ENCODE data around the gene CORO1C. TPM values are rescaled to one million over a fixed set of nuclear protein-coding genes. Genes with fewer than 3 reads are reported as not detected.

The CORO1C gene
- total RNA-seq, 1 donor from 2014 or later: 81.5 TPM

DNA sequence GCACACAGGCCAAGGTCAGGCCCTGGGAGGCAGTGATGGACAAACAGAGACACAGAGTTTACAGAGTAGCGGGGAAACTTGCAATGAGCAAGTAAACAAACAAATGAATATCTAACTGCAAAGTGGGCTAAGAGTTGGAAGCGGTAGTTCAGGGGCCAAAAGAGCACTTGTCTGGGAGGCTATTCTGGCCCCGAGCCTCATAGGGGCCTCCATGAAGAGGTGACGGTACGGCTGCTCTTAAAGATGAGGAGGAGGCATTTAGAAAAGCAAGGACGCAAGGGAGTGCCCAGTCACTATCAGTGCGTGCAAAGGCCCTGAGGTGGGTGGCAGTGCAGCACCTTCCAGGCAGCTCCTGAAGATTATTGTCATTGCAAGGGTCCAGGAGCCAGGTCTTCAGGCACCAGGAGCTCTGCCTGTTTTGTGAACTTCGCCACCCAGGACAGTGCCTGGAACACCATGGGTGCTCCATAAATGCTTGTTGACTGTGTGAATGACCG is 129.1 kb downstream of the CORO1C start:
- no peaks in the 10 kb centered on the region for H3K36me3 Mint-ChIP-seq (ENCODE audit: low read depth)
- H3K4me3 Mint-ChIP-seq (ENCODE audit: low read depth): no peak overlapping the region
- peaks cover 4% of the 10 kb centered on the region for H3K27me3 Mint-ChIP-seq (ENCODE audit: low read depth)
- peaks cover 8% of the 10 kb centered on the region for H3K9me3 Mint-ChIP-seq
- DNase-seq (ENCODE audit: low spot score): no peak
- intact Hi-C loops (cut with micrococcal nuclease): no loop called here
- H3K27ac Mint-ChIP-seq: no peak overlapping the region
- no peaks in the 10 kb centered on the region for H3K4me1 Mint-ChIP-seq (ENCODE audit: low read depth)

DNA sequence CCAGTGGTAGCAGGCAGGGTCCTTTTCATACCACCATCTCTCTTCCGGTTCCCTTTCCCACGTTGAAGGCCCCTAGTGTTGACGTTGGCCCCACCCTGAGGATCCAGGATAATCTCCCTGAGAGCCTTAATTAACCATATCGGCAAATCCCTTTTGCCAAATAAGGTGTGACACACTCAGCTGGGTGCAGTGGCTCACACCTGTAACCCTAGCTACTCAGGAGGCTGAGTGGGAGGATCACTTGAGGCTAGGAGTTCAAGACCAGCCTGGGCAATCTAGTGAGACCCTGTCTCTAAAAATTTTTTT is 130.7 kb downstream of the CORO1C start:
- Mint-ChIP-seq H3K4me3 (ENCODE audit: low read depth) (no peak overlapping the region), H3K9me3 (peaks cover 4% of the 10 kb centered on the region), H3K27me3 (ENCODE audit: low read depth) (peaks cover 4% of the 10 kb centered on the region), H3K36me3 (ENCODE audit: low read depth) (no peaks in the 10 kb centered on the region), H3K4me1 (ENCODE audit: low read depth) (no peaks in the 10 kb centered on the region), H3K27ac (no peak overlapping the region)
- intact Hi-C loops (cut with micrococcal nuclease): no loop called here
- DNase-seq (ENCODE audit: low spot score): no peak

DNA sequence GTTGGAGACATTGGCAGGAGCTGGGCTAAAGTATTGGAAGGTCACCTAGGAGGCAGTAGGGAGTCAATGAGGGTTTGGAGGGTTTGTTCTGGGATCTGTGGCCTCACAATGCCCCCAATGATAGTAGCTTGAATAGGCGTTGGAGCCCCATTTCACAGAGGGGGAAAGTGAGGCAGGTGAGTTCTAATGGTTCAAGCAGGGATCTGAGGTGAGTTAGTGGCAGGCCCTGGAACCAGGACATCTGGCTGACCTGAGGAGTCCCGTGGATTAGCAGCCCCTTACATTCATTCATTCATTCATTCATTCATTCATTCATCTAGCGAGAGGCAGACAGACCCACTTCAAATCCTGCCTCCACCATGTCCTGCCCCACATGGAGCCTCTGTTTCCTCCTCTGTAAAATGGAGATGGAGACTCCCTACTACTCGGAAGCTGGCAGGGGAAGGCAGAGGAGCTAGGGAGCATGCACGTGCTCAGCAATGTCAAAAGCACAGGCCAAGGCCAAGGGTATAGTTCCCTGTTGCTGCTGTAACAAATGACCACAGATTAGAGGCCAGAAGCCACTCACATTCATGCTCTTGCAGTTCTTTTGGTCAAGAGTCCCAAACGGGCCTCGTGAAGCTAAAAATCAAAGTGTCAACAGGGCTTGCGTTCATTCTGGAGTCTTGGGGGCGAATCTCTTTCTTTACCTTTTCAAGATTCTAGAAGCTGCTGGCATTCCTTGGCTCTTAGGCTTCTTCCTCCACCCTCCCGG is 131.2 kb downstream of the CORO1C start:
- H3K4me1 Mint-ChIP-seq (ENCODE audit: low read depth): no peaks in the 10 kb centered on the region
- no peaks in the 10 kb centered on the region for H3K9me3 Mint-ChIP-seq
- no peaks in the 10 kb centered on the region for H3K36me3 Mint-ChIP-seq (ENCODE audit: low read depth)
- H3K4me3 Mint-ChIP-seq (ENCODE audit: low read depth): no peak overlapping the region
- intact Hi-C loops (cut with micrococcal nuclease): no loop called here
- DNase-seq (ENCODE audit: low spot score): no peak
- no peak overlapping the region for H3K27ac Mint-ChIP-seq
- H3K27me3 Mint-ChIP-seq (ENCODE audit: low read depth): peaks cover 4% of the 10 kb centered on the region

DNA sequence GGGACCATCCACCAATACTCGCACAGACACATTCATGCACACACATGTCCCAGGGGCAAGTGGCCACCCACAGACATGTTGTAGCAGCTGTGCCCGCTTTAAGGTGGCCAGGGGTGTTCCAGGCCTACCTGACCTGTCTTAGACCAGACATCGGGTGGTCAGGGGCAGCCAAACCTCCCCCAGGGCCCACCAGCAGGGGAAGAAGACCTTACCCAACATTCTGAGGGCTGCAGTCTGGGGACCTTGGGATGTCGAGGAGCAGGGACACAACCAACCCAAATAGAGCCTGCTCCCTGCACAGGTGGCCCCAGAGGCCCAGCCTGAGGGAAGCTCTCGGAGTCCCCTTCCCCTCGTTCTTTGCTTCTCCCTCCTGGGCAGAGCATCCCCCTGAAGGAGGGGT is 131.8 kb downstream of the CORO1C start:
- Mint-ChIP-seq H3K36me3 (ENCODE audit: low read depth) (no peaks in the 10 kb centered on the region), H3K4me3 (ENCODE audit: low read depth) (no peak overlapping the region), H3K27me3 (ENCODE audit: low read depth) (no peaks in the 10 kb centered on the region), H3K27ac (no peak overlapping the region), H3K9me3 (no peaks in the 10 kb centered on the region), H3K4me1 (ENCODE audit: low read depth) (no peaks in the 10 kb centered on the region)
- intact Hi-C loops (cut with micrococcal nuclease): no loop called here
- no peak for DNase-seq (ENCODE audit: low spot score)

DNA sequence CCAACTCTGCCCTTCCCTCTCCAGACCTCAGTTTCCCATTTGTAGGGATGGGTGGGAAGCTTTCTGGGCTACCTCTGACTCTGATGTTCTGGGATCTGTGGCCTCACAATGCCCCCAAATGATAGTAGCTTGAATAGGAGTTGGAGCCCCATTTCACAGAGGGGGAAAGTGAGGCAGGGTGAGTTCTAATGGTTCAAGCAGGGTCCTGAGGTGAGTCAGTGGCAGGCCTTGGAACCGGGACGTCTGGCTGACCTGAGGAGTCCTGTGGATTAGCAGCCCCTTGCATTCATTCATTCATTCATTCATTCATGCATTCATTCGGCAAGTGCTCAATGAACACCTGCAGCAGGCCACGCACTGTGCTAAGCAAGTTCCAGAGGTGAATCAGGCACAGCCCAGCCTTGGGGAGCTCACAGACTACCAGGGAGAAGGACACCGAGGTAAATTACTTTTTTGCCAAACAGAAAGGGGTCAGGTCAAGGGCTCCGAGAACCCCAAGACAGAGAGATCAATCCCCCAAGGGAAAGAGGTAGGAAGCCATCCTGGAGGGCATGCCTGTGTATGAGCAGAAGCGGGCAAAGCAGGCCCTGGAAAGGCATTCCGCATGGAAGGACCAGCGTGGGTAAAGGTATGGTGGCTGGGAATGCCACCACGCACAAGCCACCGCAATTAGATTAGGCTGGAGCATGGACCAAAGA is 132.6 kb downstream of the CORO1C start:
- H3K9me3 Mint-ChIP-seq: no peaks in the 10 kb centered on the region
- no peaks in the 10 kb centered on the region for H3K4me1 Mint-ChIP-seq (ENCODE audit: low read depth)
- no peak overlapping the region for H3K4me3 Mint-ChIP-seq (ENCODE audit: low read depth)
- no peak for DNase-seq (ENCODE audit: low spot score)
- intact Hi-C loops (cut with micrococcal nuclease): no loop called here
- H3K36me3 Mint-ChIP-seq (ENCODE audit: low read depth): no peaks in the 10 kb centered on the region
- H3K27ac Mint-ChIP-seq: no peak overlapping the region
- no peaks in the 10 kb centered on the region for H3K27me3 Mint-ChIP-seq (ENCODE audit: low read depth)

DNA sequence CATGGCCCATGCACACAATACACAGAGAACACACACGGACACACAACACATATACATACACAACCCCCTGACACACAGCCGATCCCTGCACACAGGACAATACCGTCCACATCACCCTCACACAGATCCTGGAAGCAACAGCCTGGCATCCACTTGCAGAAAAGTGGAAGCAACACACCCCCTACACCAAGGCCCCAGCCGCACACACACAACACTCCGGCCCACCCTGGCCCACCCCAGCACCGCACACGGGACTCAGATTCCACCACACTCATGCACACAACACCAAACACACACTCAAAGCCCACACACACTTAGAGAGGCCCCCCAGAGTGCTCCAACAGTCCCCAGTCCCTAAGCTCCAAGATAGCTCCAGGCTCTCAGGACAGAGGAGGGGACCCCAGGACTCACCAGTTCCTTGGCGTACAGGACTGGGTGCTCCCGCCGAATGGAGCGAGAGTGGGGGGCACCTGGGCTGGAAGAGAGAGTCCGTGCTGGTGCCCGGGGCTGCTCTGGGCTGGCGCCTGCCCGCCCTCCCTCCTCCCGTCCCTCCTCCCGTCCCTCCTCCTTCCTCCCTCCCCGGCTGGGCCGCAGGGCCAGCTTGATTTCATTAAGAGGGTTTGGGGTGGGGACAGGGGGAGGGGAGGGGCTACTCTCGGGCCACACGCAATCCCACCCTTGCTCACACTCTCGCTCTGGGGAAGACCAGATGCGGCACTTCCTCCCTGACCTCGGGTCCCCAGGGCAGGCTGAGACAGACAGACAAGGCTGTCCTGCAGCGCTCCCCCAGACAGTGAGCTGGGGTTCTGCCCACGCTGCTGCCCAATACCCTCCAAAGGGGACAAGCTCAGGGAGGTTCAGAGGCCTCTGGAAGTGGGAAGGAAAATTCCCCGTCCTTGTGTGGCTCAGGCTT is 133.5 kb downstream of the CORO1C start, which contains the start of gene TMEM119:
Gene TMEM119 (minus strand): TSS at position 526 of the 913 bp plus-strand sequence. CDS start 5,701 bp downstream, outside the sequence.
- H3K27me3 Mint-ChIP-seq (ENCODE audit: low read depth): no peaks in the 10 kb centered on the region
- DNase-seq (ENCODE audit: low spot score): no peak
- intact Hi-C loops (cut with micrococcal nuclease): no loop called here
- no peaks in the 10 kb centered on the region for H3K36me3 Mint-ChIP-seq (ENCODE audit: low read depth)
- H3K4me1 Mint-ChIP-seq (ENCODE audit: low read depth): no peaks in the 10 kb centered on the region
- H3K27ac Mint-ChIP-seq: no peak within 1 kb of the TSS
- H3K4me3 Mint-ChIP-seq (ENCODE audit: low read depth): no peak within 1 kb of the TSS
- H3K9me3 Mint-ChIP-seq: no peaks in the 10 kb centered on the region

DNA sequence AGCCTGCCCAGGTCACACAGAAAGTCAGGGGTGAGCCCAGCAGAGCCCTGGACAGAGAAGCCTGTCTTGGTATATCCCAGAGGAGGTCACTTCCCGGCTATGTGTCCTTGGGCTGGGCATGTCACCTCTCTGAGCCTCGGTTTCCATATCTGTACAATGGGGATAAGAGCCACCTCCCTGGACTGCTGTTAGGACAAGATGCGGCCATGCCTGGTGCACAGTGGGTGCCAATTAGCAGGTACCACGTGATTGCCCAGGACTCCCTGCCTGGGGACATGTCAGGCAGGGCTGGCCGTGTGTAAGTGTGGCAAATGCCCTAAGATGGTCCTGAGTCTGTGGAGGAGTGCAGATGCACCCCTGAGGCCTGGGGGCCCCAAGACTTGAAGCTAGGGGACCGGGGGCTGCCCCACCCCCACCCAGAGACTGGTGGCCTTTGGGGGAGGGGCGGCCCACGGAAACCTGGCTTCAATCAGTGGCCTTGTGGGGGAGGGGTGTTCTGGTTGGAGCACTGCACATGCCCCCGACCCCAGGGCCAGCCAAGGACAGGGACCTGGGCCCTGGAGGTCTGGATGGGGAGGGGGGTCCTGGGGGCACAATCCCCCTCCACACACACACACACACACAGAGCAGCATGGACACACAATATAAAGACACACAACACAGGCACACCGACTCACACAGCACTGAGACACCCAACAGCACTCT is 134.3 kb downstream of the CORO1C start:
- no peak overlapping the region for H3K27ac Mint-ChIP-seq
- no peak overlapping the region for H3K4me3 Mint-ChIP-seq (ENCODE audit: low read depth)
- no peaks in the 10 kb centered on the region for H3K27me3 Mint-ChIP-seq (ENCODE audit: low read depth)
- no peaks in the 10 kb centered on the region for H3K4me1 Mint-ChIP-seq (ENCODE audit: low read depth)
- intact Hi-C loops (cut with micrococcal nuclease): no loop called here
- no peaks in the 10 kb centered on the region for H3K9me3 Mint-ChIP-seq
- no peaks in the 10 kb centered on the region for H3K36me3 Mint-ChIP-seq (ENCODE audit: low read depth)
- DNase-seq (ENCODE audit: low spot score): no peak

DNA sequence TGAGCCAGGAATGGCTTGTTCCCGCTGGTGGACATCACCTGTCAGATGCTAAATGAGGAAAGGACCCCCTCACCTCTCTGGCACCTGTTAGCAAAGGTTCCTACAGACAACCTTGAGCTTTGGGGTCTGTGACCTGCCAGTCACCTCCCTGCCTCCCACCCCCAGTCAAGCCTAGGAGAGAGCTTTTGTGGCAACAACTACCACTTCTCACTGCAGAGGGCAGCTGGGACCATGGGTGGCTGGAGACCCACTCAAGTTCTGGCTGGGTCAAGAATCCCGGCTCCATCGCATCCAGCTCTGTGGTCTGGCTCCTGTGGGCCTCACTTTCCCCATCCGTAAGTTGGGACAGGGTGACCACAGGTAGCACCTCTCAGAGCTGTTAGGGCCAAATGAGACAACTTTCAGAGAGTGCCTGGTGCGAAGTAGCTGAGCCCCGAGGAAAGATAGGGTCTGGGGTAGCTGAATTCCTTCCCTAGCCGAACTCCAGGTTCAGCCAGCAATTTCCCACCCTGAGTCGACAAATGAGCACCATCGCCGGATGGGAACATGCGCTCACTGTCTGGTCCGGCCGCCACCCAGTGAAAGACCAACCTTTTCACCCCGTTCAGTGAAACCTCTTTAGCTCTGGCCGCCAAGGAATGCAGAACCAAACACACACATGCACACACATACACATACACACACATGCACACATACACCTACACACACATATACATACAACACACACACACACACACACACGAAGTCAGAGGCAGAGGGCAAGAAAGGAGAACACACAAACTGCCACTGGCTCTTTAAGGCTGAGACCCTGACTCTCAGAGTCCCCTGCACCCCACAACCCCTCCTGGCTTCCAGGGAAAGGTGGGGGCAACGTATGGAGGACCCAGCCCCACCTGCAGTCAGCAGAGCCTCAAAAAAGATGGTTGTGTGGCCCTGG is 135.3 kb downstream of the CORO1C start:
- Mint-ChIP-seq H3K4me1 (ENCODE audit: low read depth) (no peaks in the 10 kb centered on the region), H3K9me3 (no peaks in the 10 kb centered on the region), H3K27ac (no peak overlapping the region), H3K27me3 (ENCODE audit: low read depth) (no peaks in the 10 kb centered on the region), H3K4me3 (ENCODE audit: low read depth) (no peak overlapping the region), H3K36me3 (ENCODE audit: low read depth) (no peaks in the 10 kb centered on the region)
- intact Hi-C loops (cut with micrococcal nuclease): no loop called here
- no peak for DNase-seq (ENCODE audit: low spot score)

Other genes with a start within 250 kb of the CORO1C start
- 5.8 and 7.1 TPM in 2 replicates for gene FICD, start 216.2 kb downstream of the CORO1C start, total RNA-seq
- 85.8 and 92.6 TPM in 2 replicates for gene SART3, start 170.3 kb downstream of the CORO1C start, total RNA-seq
- 62.9 and 63.5 TPM in 2 replicates for gene ISCU, start 168.9 kb downstream of the CORO1C start, total RNA-seq
- gene TMEM119, start 133.4 kb downstream of the CORO1C start, total RNA-seq: not detected in 2 replicates
- 52.1 and 55.6 TPM in 2 replicates for gene SELPLG, start 97.6 kb downstream of the CORO1C start, total RNA-seq
- 39.8 and 48.1 TPM in 2 replicates for gene SSH1, start 126.1 kb upstream of the CORO1C start, total RNA-seq
- gene DAO, start 148.6 kb upstream of the CORO1C start, total RNA-seq: not detected in 2 replicates